ENCODE measurements around the gene DHX58.

The DHX58 gene

DNA sequence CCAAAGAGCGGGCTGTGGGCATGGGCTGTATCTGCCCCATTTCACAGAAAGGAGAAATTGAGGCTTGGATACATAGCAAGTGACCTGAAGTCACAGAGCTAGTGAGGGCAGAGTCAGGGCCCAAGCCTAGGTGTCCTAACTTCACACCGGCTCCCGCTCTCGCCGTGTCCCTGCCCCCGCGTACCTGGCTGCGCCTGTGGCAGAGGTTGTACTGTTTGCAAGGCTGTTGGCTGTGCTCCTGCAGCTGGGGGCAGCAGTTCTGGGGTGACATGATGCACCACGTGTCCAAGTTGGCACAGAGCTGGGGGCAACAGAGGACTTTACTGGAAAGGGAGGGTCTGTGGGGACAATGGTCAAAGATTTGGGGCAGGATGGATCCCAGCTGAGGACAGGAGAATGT, 3.4 kb downstream of the DHX58 start:
- no peak for DNase-seq

DNA sequence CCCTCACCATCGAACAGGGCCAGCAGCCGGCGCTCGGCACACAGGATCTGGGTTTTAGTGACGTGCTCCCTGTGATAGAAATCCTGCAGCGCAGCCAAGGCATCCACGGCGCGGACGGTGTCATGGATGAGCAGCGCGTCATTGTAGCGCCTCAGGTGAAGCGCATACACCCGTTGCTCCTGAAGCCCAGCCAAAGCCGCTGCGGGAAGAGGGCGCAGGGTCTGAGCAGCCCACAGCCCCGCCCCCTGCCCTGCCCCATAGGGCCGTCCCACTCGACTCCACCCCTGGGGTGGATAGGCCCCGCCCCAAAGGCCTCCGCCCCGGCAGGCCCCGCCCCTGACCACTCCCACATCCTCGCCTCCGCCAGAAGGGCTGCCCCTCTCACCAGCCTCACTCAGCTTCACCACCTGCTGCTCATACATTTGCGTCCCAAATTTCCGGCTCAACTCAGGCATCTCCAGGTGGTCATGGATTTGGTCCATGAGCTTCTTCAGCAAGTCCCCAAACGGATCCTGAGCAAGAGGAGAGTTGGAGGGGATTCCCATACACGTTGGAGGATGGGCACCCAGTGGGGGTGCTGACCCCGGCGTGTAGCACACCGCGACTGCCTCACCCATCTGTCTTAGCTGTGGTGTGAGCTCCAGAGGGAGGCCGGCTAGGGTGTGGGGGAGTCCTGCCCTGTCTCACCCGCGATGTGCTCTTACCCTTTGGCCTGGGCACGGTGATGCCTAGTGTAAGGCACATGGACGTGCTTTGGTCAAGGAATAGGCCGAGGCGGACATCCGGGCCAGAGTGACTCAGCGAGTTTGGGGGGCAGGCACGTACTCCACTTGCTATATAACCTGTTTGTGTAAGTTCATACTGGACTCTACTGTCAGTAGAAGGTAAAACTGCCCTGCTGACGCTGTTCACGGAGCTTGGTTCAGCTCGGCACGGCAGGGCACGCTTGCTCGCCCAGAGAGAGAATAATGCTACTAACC, 4.6 kb downstream of the DHX58 start:
- peak; percentile 68 for DNase-seq

DNA sequence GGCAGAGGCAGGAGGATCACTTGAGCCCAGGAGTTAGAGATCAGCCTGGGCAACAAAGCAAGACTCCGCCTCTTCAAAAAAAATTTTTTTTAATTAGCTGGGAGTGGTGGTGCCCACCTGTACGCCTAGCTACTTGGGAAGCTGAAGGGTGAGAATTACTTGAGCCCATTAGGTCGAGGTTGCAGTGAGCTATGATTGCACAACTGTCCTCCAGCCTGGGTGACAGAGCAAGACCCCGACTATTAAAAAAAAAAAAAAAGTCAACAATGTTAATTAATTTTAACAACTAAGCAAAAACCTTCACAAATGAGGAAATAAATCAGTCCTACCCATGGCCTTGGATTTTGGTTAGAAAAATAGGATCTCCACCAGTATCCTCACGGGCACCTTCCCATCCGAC, 5.4 kb downstream of the DHX58 start:
- DNase-seq: no peak

DNA sequence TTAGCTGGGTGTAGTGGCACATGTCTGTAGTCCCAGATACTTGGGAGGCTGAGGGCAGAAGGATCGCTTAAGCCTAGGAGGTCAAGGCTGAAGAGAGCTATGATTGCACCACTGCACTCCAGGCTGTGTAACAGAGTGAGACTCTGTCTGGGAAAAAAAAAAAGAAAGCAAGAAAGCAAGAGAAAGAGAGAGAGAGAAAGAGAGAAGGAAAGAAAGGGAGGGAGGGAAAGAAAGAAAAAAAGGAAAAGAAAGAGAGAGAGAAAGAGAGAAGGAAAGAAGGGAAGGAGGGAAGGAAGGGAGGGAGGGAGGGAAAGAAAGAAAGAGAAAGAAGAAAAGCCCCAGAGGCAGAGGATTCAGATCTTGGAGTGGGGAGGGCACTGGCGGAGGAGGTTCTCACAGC, 6.5 kb downstream of the DHX58 start:
- no peak for DNase-seq

DNA sequence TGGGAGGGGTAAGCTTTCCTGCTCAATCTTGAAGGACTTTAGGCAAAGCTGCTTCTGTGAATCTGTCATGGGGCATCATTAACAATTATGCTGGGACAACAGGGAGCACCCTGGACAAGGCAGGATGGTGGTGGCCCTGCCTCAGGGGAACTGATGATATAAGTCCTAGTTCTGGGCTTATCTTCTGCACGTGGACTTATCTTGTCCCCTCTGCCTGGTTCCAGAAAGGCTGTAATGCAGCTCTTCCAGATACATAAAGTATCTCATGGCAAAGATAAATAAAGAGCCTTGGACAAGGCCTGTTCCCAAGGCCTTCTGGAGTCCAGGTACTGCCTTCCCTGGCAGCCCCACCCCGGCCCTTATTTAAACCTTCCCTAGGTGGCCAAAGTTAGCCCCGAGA, 8.2 kb downstream of the DHX58 start:
- DNase-seq: no peak

DNA sequence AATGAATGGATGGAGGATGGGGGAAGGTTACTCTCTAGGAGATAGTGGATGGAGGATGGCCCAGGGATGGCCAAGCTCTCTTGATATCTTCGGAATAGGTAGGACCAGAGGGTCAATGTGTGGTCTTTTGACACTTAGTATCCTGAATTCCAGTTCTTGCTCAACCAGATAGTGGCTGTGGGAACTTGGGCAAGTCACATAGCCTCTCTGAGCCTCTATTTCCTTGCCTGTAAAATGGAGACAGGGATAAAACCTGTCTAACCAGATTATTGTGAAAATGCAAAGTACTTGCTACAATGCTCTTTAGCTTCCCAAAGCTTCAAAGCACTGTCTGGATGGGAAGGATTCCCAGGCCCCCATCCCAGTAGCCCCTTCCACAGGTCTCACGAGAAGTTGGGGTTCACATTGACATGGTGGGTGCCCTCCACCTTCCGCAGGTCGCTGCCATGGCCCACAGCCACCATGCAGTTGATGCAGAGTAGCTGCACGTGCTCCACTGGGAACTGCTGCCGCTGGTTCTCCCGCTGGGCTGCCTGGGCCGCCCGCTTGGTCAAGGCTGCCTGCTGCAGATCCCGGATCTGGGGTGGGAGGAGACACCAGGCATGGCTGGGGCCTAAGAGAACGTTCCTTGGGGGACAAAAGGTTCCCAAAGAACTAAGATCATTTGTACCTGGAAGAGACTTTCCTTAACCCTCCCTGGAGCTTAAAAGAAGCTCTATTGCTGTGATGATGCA, 9.1 kb downstream of the DHX58 start:
- no peak for DNase-seq

DNA sequence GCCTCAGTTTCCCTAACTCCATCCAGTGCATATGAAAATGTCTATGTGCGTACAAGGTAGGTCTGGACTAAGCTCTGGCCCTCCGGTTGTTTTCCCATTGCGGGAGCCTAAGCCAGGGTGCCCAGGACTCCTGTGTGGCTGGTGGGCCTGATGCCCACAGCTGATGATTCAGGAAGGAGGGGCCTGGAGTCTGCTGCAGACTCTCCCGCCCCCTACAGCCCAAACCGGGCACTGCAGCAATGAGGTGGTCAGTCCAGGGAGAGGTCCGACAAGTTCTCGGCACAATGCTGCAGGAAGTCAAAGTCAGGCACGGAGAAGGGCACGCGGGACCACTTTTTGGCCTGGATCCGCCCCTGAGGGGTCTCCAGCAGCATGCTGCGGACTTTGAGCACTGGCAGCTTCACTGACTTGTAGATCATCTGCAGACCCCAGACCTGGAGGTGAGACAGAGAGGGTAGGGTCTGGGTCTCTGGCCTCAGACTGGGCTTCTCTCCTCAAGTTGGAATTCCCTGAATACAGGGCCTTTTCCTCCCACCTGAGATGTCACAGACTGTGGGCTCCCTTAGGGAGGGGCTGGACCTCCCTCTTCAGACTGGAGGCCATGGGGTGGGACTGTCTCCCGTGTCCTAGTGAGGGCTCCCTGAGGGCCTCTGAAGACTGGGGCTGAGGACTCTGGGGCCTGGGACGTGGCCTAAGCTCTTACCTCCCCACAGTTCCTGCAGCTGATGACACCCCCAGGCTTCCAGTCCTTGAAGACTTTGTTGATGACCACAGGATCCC, 10.8 kb downstream of the DHX58 start:
- DNase-seq: peak; percentile 56

DNA sequence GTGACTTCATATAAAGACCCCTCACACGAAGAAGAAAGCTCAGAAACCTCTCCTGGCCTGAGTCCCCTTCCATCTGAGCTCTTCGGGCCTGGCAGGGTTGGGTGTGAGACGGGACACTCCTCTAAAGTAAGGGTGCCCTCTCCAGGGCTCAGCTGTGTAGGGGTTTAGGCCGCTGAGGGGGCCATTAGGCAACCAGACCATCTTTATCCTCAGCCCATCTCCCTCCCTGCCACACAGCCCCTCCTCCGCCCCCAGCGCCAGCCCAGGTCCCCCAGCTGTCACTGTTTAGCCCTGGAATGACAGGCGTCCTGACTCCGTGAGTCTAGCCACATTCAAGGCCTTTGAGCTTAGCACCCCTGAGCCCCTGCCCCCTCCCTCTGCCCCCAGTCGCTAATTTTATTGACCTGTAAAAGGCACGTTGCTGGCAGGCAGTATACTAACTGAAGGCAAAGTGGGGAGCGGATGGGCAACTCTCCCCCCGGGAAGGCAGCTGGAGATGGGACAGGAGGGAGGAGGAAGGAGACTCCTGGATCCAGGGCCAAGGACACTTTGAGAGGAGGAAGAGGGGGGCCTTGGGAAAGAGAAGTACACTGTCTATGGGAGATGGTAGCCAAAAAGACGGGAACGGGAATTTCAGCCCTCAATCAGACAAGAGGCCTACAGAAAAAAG, 13.6 kb downstream of the DHX58 start:
- DNase-seq: no peak

DNA sequence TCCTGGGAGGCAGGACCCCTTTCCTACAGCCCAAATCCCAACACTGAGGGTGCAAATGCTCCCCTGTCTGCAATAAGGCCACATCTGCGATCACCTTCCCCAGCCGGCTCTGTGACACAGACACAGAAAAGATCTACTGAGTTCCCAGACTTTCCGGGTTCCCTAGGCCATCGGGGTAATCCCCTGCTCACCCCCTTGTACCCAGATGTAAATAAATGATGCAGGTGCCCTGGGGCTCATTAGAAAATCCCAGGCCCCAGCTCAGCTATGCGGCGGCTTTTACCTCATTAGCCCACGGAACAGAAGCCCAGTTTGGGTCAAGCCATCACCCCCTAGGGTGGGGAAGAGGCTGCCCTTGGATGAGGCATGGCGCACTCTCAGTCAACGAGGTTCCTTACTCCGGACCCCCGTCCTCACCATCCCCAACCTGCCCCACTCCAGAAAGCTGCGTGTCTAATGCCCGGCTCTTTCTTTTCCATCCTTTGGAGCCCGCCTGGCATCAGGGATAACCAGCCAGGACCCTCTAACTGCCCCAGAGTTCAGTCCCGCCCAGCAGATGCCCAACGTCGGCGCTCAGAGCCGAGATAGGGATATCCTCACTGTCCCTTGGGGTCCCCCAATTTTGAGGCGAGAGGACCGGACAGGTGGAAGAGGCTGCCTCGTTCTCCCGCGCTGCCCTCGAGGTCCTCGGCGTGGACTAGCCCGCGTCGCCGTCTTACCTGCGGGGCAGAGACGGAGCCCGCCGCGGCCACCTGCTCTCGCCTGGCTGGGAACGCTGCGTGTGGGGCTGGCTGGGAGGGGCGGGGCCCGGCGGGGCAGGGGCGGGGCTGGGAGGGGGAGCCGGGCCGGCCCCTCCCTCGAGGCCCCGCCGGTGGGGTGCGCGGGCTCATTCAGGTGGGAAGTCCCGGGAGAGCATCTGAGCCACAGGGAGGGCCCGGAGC, 14.6 kb downstream of the DHX58 start, which contains the start of gene ZNF385C:
Gene ZNF385C, minus strand, starts transcription at position 783 of the 941 bp plus-strand sequence. CDS start 35,417 bp downstream, outside the sequence.
- no peak for DNase-seq

DNA sequence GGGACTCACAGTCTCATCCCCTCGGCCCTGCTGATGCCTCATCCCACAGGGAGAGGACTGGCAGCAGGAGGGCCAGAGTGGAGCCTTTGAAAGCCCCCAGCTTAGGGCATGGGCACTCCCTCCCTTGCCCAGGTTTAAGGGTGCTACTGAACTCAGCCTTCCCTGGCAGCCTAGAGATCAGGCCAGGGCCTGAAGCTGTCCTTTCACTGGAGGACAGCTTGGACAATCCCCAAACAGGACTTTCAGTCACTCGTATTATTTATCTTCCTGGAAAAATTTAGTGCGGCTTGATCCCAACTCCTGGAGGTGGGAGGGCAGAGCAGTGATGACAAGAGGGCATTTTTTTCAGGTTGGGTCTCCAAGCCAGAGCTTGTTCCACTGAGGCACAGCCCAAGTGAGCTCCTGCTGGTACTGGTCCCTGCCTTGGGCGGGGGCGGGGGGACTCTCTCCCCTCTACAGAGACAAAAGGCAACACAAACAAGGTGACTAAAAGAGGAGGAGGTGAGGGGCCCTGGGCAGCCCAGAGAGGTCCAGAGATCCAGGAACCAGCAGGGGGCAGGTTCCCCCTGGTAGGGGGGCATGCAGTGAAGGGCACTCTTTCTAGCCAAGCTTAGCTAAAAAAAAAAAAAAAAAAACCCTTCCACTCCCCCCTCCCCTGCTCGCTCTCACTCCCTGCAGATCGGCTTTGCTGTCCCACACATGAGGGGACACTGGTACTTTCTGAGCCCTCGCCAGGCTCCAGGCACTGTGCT, 16.0 kb downstream of the DHX58 start:
- DNase-seq: no peak

DNA sequence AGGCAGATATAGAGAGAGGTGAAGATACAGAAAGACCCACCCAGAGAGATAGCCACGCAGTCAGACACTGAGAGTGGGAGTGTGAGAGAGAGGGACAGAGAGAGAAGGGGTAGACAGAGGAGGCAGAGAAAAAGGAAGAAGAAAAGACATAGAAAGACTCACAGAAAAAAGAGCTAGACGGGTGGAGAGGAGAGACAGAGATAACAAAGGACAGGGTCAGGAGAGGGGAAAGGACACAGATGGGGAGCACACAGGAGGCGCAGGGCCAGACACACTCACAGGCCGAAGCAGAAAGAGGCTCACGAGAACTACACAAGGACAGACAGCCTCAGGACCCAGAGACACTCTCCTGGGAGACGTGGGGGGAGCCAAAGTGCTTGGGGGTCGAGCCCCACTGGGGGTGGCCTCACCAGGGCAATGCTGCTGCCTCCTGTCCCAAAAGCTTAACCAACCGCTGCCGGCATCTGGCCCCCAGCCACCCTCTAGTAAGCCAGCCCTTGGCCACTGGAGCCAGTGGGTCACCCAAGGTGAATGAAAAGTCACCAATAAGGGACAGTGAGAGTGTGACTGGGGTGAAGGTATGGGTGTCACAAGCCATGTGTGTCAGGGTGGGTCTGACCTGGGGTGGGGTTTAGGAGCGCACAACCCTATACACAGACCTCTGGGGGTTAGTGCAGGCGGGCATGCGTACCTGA, 18.0 kb downstream of the DHX58 start:
- DNase-seq: no peak

DNA sequence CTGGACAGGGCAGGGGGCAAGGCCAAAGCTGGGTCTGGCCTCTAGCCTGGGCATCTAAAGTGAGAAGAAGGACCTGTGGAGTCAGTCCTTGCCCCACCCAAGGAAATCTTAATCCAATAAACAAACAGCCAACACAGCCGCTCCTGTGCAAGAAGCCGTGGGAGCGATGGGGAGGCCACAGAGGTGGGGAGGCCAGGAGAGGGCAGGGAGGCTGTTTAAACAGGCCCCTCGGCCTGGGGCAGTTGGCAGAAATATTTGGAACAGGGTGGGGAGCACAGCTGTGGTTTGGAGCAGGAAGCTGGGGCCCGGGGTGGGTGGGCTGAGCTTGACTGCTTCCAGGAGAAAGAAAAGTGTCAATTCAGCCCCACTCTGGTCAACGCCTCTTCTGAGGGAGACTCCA, 19.6 kb downstream of the DHX58 start:
- no peak for DNase-seq

DNA sequence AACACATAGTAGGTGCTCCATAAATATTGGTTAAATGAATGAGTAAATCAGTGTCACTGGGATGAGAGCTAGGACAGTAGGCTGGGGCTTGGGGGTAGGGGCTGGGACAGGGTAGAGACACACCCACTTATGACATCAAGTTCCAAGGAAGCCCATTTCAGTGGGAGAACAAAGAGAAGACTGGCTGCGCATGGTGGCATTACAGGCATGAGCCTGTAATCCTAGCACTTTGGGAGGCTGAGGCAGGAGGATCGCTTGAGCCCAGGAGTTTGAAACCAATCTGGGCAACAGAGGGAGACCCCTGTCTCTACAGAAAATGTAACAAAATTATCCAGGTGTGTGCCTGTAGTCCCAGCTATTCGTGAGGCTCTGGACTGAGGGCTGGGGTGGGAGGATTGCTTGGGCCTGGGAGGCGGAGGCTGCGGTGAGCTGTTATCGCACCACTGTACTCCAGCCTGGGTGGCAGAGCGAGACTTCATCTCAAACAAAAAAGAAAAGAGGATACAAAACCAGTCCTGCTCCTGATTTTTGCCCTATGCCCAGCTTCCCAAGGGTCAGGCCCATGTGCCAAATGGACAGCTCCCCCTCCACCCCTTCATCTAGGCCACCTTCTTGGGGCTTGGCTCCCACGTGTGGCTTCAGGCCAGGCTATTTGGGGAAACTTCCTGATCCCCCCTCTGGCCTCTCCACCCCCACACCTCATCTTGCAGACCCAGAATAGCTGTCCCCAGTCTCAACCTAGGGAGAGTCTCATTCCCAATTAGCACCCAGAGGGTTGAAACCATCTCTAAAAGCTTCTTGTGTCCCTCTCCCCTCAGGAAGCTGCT, 21.3 kb downstream of the DHX58 start:
- DNase-seq: no peak

DNA sequence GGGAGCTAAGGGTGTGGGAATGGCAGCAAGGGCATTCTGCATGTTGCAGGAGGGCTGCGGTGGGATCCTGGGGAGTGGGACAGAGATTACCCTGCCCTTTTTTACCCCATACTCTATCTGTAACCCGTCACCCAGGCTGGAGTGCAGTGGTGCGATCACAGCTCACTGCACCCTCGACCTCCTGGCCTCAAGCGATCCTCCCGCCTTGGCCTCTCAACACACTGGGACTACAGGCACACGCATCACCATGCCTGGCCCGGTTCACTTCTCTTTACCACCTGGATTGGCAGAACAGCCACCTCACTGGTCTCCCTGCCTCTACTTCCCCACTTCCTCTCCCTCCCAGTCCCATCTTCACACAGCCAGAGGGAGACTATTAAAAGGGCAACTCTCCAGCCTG, 23.8 kb downstream of the DHX58 start:
- DNase-seq: no peak

DNA sequence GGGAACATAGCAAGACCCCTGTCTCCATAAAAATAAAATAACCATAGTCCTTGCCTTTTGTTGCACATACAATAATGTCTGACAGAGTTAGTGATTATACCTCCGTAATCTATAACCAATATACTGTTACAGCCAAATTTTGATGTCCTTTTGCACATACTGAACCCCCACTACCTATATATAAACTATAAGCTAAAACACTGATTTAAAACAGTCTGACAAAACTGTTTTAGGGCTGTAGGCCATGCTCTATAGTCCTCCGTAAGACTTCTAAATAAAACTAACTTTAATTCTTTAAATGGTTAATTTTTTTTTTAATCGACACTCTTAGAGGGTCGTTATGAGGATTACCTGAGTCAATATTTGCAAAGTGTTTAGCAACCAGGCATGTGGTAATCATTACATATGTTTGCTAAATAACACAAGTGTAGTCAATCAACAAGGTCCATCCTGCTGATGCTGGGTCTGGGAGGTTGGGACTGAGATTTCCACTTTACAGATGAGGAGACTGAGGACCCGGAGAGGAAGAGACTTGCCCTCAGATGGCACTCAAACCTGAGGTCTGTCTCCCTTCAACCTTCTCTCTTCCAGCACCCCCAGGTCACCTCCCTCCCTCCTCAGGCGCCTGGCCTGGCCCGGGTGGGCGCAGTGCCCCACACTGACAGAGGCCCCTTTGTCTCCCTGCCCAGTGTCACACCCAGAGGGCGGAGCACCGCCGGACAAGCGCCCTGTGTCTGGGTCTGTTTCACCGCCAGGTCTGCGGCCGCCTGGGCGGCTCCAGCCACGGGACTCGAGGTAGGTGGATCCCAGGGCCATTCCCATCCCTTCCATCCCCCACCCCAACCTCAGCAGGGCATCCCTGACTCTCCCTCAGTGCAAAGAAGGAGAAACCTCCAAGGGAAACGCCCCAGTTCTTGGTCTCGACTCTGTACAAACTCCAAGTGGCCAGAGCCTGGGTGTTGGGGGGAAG, 24.5 kb downstream of the DHX58 start:
- no peak for DNase-seq

DNA sequence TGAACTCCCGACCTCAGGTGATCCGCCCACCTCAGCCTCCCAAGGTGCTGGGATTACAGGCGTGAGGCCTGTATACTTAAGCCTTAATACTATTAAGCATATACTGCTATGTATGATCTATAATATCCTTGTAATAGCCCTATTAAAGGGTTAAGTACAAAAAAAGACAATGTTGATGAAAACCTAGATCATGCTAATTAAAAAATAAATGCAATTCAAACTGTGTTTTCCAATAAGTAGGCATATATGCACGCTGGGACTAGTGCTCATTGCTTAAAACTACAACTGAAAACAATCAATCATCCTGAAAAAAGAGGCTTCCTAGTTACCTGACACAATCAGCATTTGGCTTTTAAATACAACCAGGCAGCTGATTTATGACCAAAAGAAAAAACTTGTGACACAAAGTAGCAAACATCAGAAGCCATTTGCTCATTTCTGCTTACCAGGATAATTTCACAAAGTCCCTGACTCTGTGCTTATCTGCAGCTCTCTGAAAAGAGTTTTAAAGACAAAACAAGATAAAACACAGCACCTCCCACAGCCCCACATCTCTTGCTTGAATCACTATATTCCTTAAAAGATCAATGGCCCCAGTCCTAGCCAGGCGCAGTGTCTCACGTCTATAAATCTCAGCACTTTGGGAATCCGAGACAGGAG, 25.3 kb downstream of the DHX58 start:
- no peak for DNase-seq

DNA sequence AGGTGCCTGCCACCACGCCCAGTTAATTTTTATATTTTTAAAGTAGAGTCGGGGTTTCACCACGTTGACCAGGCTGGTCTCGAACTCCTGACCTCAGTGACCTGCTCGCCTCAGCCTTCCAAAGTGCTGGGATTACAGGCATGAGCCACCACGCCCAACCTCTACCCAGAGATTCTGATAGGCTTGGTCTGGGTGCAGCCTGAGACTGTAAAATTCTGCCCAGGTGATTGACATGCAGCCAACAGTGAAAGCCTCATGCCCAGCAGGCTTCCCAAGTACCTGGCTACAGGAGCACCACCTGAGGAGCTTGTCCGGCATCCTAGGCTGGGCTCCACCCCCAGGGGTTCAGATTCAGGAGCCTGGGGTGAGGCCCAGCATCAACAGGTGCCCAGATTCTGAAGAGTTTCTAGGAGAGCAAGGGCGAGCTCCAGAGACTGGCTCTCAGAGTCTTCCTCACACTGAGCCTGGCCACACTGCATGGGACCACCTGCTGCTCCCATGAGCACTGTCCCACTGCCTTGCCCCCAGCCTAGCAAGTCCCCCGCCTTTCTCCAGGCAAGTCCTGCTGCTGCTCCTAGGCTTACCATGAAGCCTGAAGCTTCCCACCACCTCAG, 30.9 kb downstream of the DHX58 start:
- no peak for DNase-seq
